Neural crest cell (in vitro differentiated cells): ENCODE measurements around the gene TFEB. TPM values are rescaled to one million over a fixed set of nuclear protein-coding genes. Genes with fewer than 3 reads are reported as not detected.

Source experiments
- DNase-seq: peaks from one replicate; pipeline ENCODE4 v3.0.0; 2021; ENCODE audit warnings: low read depth, mixed read lengths, low spot score
- H3K27ac Mint-ChIP-seq: one replicate; pipeline ENCODE4 v1.8.0; 2021; ENCODE audit warnings: mild to moderate bottlenecking, mixed read lengths; ENCODE audit not compliant: unreplicated experiment
- H3K27me3 Mint-ChIP-seq: 2 replicates; pipeline ENCODE4 v1.8.0; 2021; ENCODE audit warnings: low read depth, mild to moderate bottlenecking, mixed read lengths
- H3K36me3 Mint-ChIP-seq: 2 replicates; pipeline ENCODE4 v1.8.0; 2021; ENCODE audit warnings: low read depth, mild to moderate bottlenecking, mixed read lengths
- H3K4me1 Mint-ChIP-seq: 2 replicates; pipeline ENCODE4 v1.8.0; 2021; ENCODE audit warnings: mixed read lengths
- H3K4me3 Mint-ChIP-seq: one replicate; pipeline ENCODE4 v1.8.0; 2021; ENCODE audit warnings: mild to moderate bottlenecking, mixed read lengths
- H3K9me3 Mint-ChIP-seq: 2 replicates; pipeline ENCODE4 v1.8.0; 2021; ENCODE audit warnings: mixed read lengths
- CTCF ChIP-seq: fragments of 200-600 bp; sonication (generic); conservative IDR thresholded peaks from 2 replicates; pipeline ENCODE4 v1.5.0; 2021; ENCODE audit warnings: antibody characterized with exemption, mild to moderate bottlenecking
- total RNA-seq: library from RNA; stranded (reverse); gene quantifications from 2 replicates; pipeline ENCODE4 v1.2.1, GENCODE V29; 2021

TFEB gene
- total RNA-seq, 1 donor from 2014 or later = 1.3 TPM

- Mint-ChIP-seq H3K9me3 (no peaks in the 10 kb centered on the region), H3K4me3 (peak overlapping the region; percentile 91), H3K27ac (no peak overlapping the region), H3K4me1 (peaks cover 9% of the 10 kb centered on the region), H3K36me3 (no peaks in the 10 kb centered on the region), H3K27me3 (peaks cover 39% of the 10 kb centered on the region)
- TF ChIP-seq CTCF = no peak
- DNase-seq = no peak
Measured at GRCh38 chr6:41733360-41733706, 2.1 kb downstream of the TFEB start.

- Mint-ChIP-seq H3K36me3 (no peaks in the 10 kb centered on the region), H3K9me3 (no peaks in the 10 kb centered on the region), H3K4me1 (peaks cover 9% of the 10 kb centered on the region), H3K4me3 (peak overlapping the region; percentile 91), H3K27ac (no peak overlapping the region), H3K27me3 (peaks cover 39% of the 10 kb centered on the region)
- DNase-seq = no peak
- no peak for TF ChIP-seq CTCF
Measured at GRCh38 chr6:41732591-41733359, 2.6 kb downstream of the TFEB start.

GRCh38 chr6:41732149-41732548 is 3.3 kb downstream of the TFEB start:
- Mint-ChIP-seq H3K4me1 (peaks cover 9% of the 10 kb centered on the region), H3K4me3 (peak overlapping the region; percentile 56)

GRCh38 chr6:41731561-41732086 is 3.8 kb downstream of the TFEB start:
- Mint-ChIP-seq H3K36me3 (no peaks in the 10 kb centered on the region), H3K9me3 (no peaks in the 10 kb centered on the region), H3K27ac (no peak overlapping the region), H3K4me3 (no peak overlapping the region), H3K4me1 (peaks cover 9% of the 10 kb centered on the region), H3K27me3 (peaks cover 39% of the 10 kb centered on the region)
- no peak for TF ChIP-seq CTCF
- DNase-seq = no peak

More at GRCh38 chr6:41732149-41732548, 3.3 kb downstream of the TFEB start:
- DNase-seq = no peak
- no peak for TF ChIP-seq CTCF
- H3K36me3 Mint-ChIP-seq = no peaks in the 10 kb centered on the region
- H3K9me3 Mint-ChIP-seq = no peaks in the 10 kb centered on the region
- H3K27me3 Mint-ChIP-seq = peaks cover 39% of the 10 kb centered on the region
- no peak overlapping the region for H3K27ac Mint-ChIP-seq

- Mint-ChIP-seq H3K9me3 (no peaks in the 10 kb centered on the region), H3K27me3 (peaks cover 37% of the 10 kb centered on the region), H3K27ac (no peak overlapping the region), H3K4me3 (no peak overlapping the region), H3K4me1 (peaks cover 7% of the 10 kb centered on the region), H3K36me3 (no peaks in the 10 kb centered on the region)
- no peak for DNase-seq
- no peak for TF ChIP-seq CTCF
Measured at GRCh38 chr6:41730531-41731436, 4.6 kb downstream of the TFEB start.
